ENCODE results near the gene TEX9. TPM values are rescaled to one million over a fixed set of nuclear protein-coding genes. Genes with fewer than 3 reads are reported as not detected.

The TEX9 gene
- total RNA-seq, 4 donors from 2014 or later, result 1.8 to 19.2 (median 5.6) TPM

DNA sequence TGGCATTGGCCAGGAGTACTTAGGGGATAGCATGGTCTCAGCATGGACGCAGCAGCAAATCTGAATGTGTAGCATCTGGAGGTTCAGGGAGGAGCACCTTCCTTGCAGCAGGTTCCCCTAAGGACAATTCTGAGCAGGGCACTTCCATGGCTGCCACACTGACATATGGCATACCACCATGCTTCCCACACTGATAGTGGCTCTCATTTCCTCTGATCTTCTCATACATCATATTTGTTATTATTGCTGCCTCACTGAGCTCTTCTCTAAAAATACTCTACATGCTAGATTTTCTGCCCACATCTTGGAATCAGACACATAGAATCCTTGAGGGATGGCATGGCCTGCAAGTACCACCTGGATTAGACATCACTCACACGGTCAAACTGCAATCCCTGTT lies 107.1 kb downstream of the TEX9 start:
- WGBS, 2 donors (ENCODE audit: low coverage in 1 of 2), result 82 to 100% methylated on average over 2 of the region's 2 CpGs
- no peak for TF ChIP-seq EP300 (IDR thresholded peaks at IDR 0.05; ENCODE audit: low read depth)
- no peak for TF ChIP-seq POLR2A (IDR thresholded peaks at IDR 0.05)
- TF ChIP-seq POLR2AphosphoS5 (IDR thresholded peaks at IDR 0.05), result no peak
- TF ChIP-seq, protein P1, sequence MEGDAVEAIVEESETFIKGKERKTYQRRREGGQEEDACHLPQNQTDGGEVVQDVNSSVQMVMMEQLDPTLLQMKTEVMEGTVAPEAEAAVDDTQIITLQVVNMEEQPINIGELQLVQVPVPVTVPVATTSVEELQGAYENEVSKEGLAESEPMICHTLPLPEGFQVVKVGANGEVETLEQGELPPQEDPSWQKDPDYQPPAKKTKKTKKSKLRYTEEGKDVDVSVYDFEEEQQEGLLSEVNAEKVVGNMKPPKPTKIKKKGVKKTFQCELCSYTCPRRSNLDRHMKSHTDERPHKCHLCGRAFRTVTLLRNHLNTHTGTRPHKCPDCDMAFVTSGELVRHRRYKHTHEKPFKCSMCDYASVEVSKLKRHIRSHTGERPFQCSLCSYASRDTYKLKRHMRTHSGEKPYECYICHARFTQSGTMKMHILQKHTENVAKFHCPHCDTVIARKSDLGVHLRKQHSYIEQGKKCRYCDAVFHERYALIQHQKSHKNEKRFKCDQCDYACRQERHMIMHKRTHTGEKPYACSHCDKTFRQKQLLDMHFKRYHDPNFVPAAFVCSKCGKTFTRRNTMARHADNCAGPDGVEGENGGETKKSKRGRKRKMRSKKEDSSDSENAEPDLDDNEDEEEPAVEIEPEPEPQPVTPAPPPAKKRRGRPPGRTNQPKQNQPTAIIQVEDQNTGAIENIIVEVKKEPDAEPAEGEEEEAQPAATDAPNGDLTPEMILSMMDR (IDR thresholded peaks at IDR 0.05), result no peak
- Histone ChIP-seq H3K27ac (no peak overlapping the region), H3K27me3 (no peaks in the 10 kb centered on the region), H3K4me3 (no peak overlapping the region), H3K4me1 (peaks cover 0 to 6% (median 1%) of the 10 kb centered on the region in 4 donors), H3K36me3 (no peaks in the 10 kb centered on the region), H3K9me3 (no peaks in the 10 kb centered on the region)
- DNase-seq, result no peak
- in situ Hi-C loops (cut with MboI; ENCODE audit: low pct_ligation_motif_present in 1 of 4, low pct_unique_long_range_greater_than_20kb in 1 of 4, low sequenced_read_pairs in 3 of 4), result no loop called here
- intact Hi-C loops (cut with DNase I; ENCODE audit: low total_unique reads), result no loop called here

DNA sequence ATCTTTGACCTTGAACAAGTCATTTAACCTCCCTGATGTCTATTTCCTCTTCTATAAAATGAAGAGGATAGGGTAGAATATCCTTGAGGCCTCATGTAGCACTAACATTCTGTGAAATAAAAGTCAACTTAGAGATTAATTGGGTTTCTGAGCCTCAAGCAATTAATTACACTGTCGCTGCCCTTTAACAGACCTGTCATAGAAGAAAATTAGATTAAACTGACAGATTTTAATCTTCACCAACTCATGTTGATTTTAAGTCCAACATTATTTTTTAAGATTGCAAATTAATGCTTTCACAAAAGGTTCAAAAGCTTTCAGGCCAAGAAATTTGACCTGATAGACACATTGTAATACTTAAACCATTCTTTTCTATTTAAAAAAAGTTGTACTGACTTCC lies 107.8 kb downstream of the TEX9 start:
- Histone ChIP-seq H3K36me3 (no peaks in the 10 kb centered on the region), H3K4me1 (peaks cover 0 to 2% (median 1%) of the 10 kb centered on the region in 4 donors), H3K9me3 (no peaks in the 10 kb centered on the region), H3K27me3 (no peaks in the 10 kb centered on the region), H3K4me3 (no peak overlapping the region), H3K27ac (no peak overlapping the region)
- no peak for DNase-seq
- intact Hi-C loops (cut with DNase I; ENCODE audit: low total_unique reads) (no loop called here), in situ Hi-C loops (cut with MboI; ENCODE audit: low pct_ligation_motif_present in 1 of 4, low pct_unique_long_range_greater_than_20kb in 1 of 4, low sequenced_read_pairs in 3 of 4) (no loop called here)
- TF ChIP-seq POLR2AphosphoS5 (IDR thresholded peaks at IDR 0.05) (no peak), POLR2A (IDR thresholded peaks at IDR 0.05) (no peak), EP300 (IDR thresholded peaks at IDR 0.05; ENCODE audit: low read depth) (no peak)
- TF ChIP-seq, protein P1 (IDR thresholded peaks at IDR 0.05), result no peak
- WGBS, 2 donors (ENCODE audit: low coverage in 1 of 2), result 80 to 85% methylated on average over 1 of the region's 1 CpG

DNA sequence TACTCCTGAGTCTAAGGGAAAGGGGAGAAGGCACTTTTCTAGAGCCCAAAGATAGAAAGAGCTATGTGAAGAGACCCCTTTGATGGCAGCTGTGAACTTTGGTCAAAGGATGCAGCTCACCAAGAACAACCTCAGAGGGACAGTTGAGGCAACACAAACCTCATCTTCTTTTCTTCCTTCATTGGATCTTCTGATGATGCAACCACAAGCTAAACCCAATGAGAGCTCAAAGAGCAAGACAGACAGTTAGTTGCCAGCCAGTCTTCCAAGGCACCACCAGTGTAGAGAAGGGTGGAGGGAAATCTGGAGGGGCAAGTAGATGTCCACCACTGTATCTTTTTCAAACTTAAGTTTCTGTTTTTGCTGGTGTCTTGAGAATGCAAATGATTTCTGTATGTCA lies 110.1 kb downstream of the TEX9 start:
- DNase-seq, result no peak
- Histone ChIP-seq H3K4me1 (no peaks in the 10 kb centered on the region), H3K9me3 (no peaks in the 10 kb centered on the region), H3K4me3 (no peak overlapping the region), H3K27me3 (no peaks in the 10 kb centered on the region), H3K27ac (no peak overlapping the region), H3K36me3 (no peaks in the 10 kb centered on the region)
- TF ChIP-seq POLR2AphosphoS5 (IDR thresholded peaks at IDR 0.05) (no peak), POLR2A (IDR thresholded peaks at IDR 0.05) (no peak), EP300 (IDR thresholded peaks at IDR 0.05; ENCODE audit: low read depth) (no peak)
- TF ChIP-seq, protein P1 (IDR thresholded peaks at IDR 0.05), result no peak
- intact Hi-C loops (cut with DNase I; ENCODE audit: low total_unique reads) (no loop called here), in situ Hi-C loops (cut with MboI; ENCODE audit: low pct_ligation_motif_present in 1 of 4, low pct_unique_long_range_greater_than_20kb in 1 of 4, low sequenced_read_pairs in 3 of 4) (loop anchor here (25.0 kb wide), 4 partner anchors 387 to 1062 kb away; no protein-coding TSS in a partner anchor)

Other genes with a start within 250 kb of the TEX9 start
- gene RFX7, start 121.5 kb upstream of the TEX9 start, total RNA-seq, result 10 to 100 TPM in 3 of 4 donors, 1 to 10 TPM in 1; 8.7 to 51.5 (median 12.9) TPM
- gene MNS1, start 99.7 kb downstream of the TEX9 start, total RNA-seq, result under 1 TPM in 3 of 4 donors, not detected in 1; 0.16 to 0.96 (median 0.40) TPM

All from transverse colon (tissue), 4 donors.